IMR-90 (cell line): Measurements from ENCODE around the gene EBLN1. TPM values are rescaled to one million over a fixed set of nuclear protein-coding genes. Genes with fewer than 3 reads are reported as not detected.

Experiments
- ATAC-seq: fragments of 200-7000 bp; cut with Tn5 transposase; 2 replicates; pipeline ENCODE4 v1.9.1; 2020; ENCODE audit warnings: low read depth, mild to moderate bottlenecking, moderate library complexity
- BruUV-seq: library from RNA; stranded (reverse); fragments of 400-500 nt; replicated peaks from 2 replicates; lab custom pipeline; 2021; lab: Mats Ljungman, UMichigan
- CTCF ChIA-PET: fragments of 300-600 bp; formaldehyde crosslinking; extraction: SDS; loops from one replicate; lab custom pipeline; 2021; ENCODE audit warnings: antibody characterized with exemption; lab: Yijun Ruan, JAX
- POLR2A ChIA-PET: fragments of 300-600 bp; sonication (Branson Sonifier 250); formaldehyde crosslinking; loops from one replicate; lab custom pipeline; 2022; ENCODE audit warnings: antibody characterized with exemption; ENCODE audit not compliant: unreplicated experiment; lab: Charles Lee
- DNase-seq: peaks from one replicate; pipeline ENCODE4 v3.0.0; 2013
- H2AFZ ChIP-seq: replicated peaks from 2 replicates; pipeline ENCODE3; 2013; ENCODE audit warnings: low read length, mild to moderate bottlenecking; ENCODE audit not compliant: poor library complexity
- H2AK5ac ChIP-seq: 2 replicates; pipeline ENCODE4 v1.6.1; 2013; ENCODE audit warnings: low read depth, low read length, inconsistent platforms
- H2AK9ac ChIP-seq: replicated peaks from 2 replicates; pipeline ENCODE3; 2013; ENCODE audit warnings: mild to moderate bottlenecking, low read depth, low read length, moderate library complexity; ENCODE audit not compliant: poor library complexity
- H2BK120ac ChIP-seq: 2 replicates; pipeline ENCODE4 v1.6.1; 2013; ENCODE audit warnings: low read depth, low read length, inconsistent platforms
- H2BK15ac ChIP-seq: 3 replicates; pipeline ENCODE4 v1.6.1; 2013; ENCODE audit warnings: low read depth, low read length, inconsistent platforms
- H2BK20ac ChIP-seq: 2 replicates; pipeline ENCODE4 v1.6.1; 2013; ENCODE audit warnings: low read depth, mild to moderate bottlenecking, inconsistent platforms, low read length, moderate library complexity
- H2BK5ac ChIP-seq: 2 replicates; pipeline ENCODE4 v1.6.1; 2013; ENCODE audit warnings: mild to moderate bottlenecking, low read depth, low read length, inconsistent platforms; ENCODE audit not compliant: poor library complexity, severe bottlenecking
- H3K14ac ChIP-seq: replicated peaks from 2 replicates; pipeline ENCODE4 v1.6.1; 2013; ENCODE audit warnings: low read depth, low read length, inconsistent platforms
- H3K18ac ChIP-seq: 2 replicates; pipeline ENCODE4 v1.6.1; 2013; ENCODE audit warnings: low read depth, low read length, control low read depth
- H3K23ac ChIP-seq: 2 replicates; pipeline ENCODE4 v1.6.1; 2013; ENCODE audit warnings: low read depth, low read length, inconsistent platforms
- H3K27ac ChIP-seq: 2 replicates; pipeline ENCODE4 v1.5.1; 2013; ENCODE audit warnings: mild to moderate bottlenecking, control low read depth, low read length; ENCODE audit not compliant: insufficient read depth
- H3K27me3 ChIP-seq: 2 replicates; pipeline ENCODE4 v1.6.1; 2013; ENCODE audit warnings: low read length; ENCODE audit not compliant: control insufficient read depth, insufficient read depth
- H3K36me3 ChIP-seq: 2 replicates; pipeline ENCODE4 v1.6.1; 2013; ENCODE audit warnings: low read length, mixed read lengths; ENCODE audit not compliant: control insufficient read depth, insufficient read depth
- H3K4ac ChIP-seq: 2 replicates; pipeline ENCODE4 v1.6.1; 2013; ENCODE audit warnings: low read depth, low read length, inconsistent platforms
- H3K4me1 ChIP-seq: 2 replicates; pipeline ENCODE4 v1.6.1; 2013; ENCODE audit warnings: low read length, mixed read lengths; ENCODE audit not compliant: control insufficient read depth, insufficient read depth
- H3K4me2 ChIP-seq: 2 replicates; pipeline ENCODE4 v1.6.1; 2013; ENCODE audit warnings: low read depth, mild to moderate bottlenecking, control low read depth, low read length, moderate library complexity
- H3K4me3 ChIP-seq: 2 replicates; pipeline ENCODE4 v1.5.1; 2013; ENCODE audit warnings: low read depth, mild to moderate bottlenecking, control low read depth, low read length, moderate library complexity; ENCODE audit not compliant: insufficient read depth
- H3K56ac ChIP-seq: 2 replicates; pipeline ENCODE4 v1.6.1; 2013; ENCODE audit warnings: low read length, inconsistent platforms; ENCODE audit not compliant: insufficient read depth; ENCODE audit errors: extremely low read depth
- H3K79me1 ChIP-seq, 2 experiments: 2 replicates each; pipeline ENCODE4 v1.6.1; 2013; ENCODE audit warnings: low read length in 2 of 2, inconsistent platforms in 1 of 2, low read depth in 1 of 2
- H3K9ac ChIP-seq: 2 replicates; pipeline ENCODE4 v1.6.1; 2013; ENCODE audit warnings: low read depth, low read length, control low read depth
- H3K9me1 ChIP-seq: 2 replicates; pipeline ENCODE4 v1.6.1; 2013; ENCODE audit warnings: low read length, inconsistent platforms; ENCODE audit not compliant: insufficient read depth
- H3K9me3 ChIP-seq: 2 replicates; pipeline ENCODE4 v1.6.1; 2013; ENCODE audit warnings: low read length; ENCODE audit not compliant: control insufficient read depth, insufficient read depth
- H4K20me1 ChIP-seq: 2 replicates; pipeline ENCODE4 v1.6.1; 2013; ENCODE audit warnings: low read length, inconsistent platforms; ENCODE audit not compliant: insufficient read depth
- H4K5ac ChIP-seq: 2 replicates; pipeline ENCODE4 v1.6.1; 2013; ENCODE audit warnings: mild to moderate bottlenecking, low read depth, low read length, control low read depth
- H4K8ac ChIP-seq, 2 experiments: 2 replicates each; pipeline ENCODE4 v1.6.1; 2013; ENCODE audit warnings: low read depth in 2 of 2, low read length in 2 of 2, control low read depth in 1 of 2, inconsistent platforms in 1 of 2
- H4K91ac ChIP-seq: 2 replicates; pipeline ENCODE4 v1.6.1; 2013; ENCODE audit warnings: low read depth, low read length, inconsistent platforms; ENCODE audit not compliant: insufficient read depth
- BHLHE40 ChIP-seq: fragments of 150-350 bp; IDR thresholded peaks from 2 replicates; pipeline ENCODE4 v1.6.1; 2016; ENCODE audit warnings: mild to moderate bottlenecking, low read depth, low read length
- CEBPB ChIP-seq: IDR thresholded peaks from 2 replicates; pipeline ENCODE4 v1.6.1; 2012; ENCODE audit warnings: low read depth, low read length, improper control_type of control experiment
- CHD1 ChIP-seq: IDR thresholded peaks from 2 replicates; pipeline ENCODE4 v1.6.1; 2012; ENCODE audit warnings: low read depth, low read length, improper control_type of control experiment
- FOS ChIP-seq: fragments of 150-350 bp; IDR thresholded peaks from 2 replicates; pipeline ENCODE4 v1.6.1; 2016; ENCODE audit warnings: low read depth, low read length
- MAFK ChIP-seq: IDR thresholded peaks from 2 replicates; pipeline ENCODE4 v1.6.1; 2012; ENCODE audit warnings: low read depth, low read length, improper control_type of control experiment
- MAZ ChIP-seq: IDR thresholded peaks from 2 replicates; pipeline ENCODE4 v1.6.1; 2012; ENCODE audit warnings: low read depth, mild to moderate bottlenecking, low read length, improper control_type of control experiment, moderate library complexity, borderline replicate concordance
- MXI1 ChIP-seq: IDR thresholded peaks from 2 replicates; pipeline ENCODE4 v1.6.1; 2012; ENCODE audit warnings: low read depth, mild to moderate bottlenecking, low read length, moderate library complexity, borderline replicate concordance
- NFE2L2 ChIP-seq: fragments of 150-350 bp; IDR thresholded peaks from 2 replicates; pipeline ENCODE4 v1.6.1; 2016; ENCODE audit warnings: low read depth, mild to moderate bottlenecking, low read length
- POLR2A ChIP-seq: IDR thresholded peaks from 2 replicates; pipeline ENCODE4 v1.6.1; 2012; ENCODE audit warnings: mild to moderate bottlenecking, low read depth, low read length
- RAD21 ChIP-seq: IDR thresholded peaks from 2 replicates; pipeline ENCODE4 v1.6.1; 2012; ENCODE audit warnings: low read length, improper control_type of control experiment
- RCOR1 ChIP-seq: IDR thresholded peaks from 2 replicates; pipeline ENCODE4 v1.6.1; 2012; ENCODE audit warnings: mild to moderate bottlenecking, low read length, improper control_type of control experiment; ENCODE audit not compliant: insufficient replicate concordance
- RFX5 ChIP-seq: IDR thresholded peaks from 2 replicates; pipeline ENCODE4 v1.8.0; 2012; ENCODE audit warnings: low read depth, mild to moderate bottlenecking, low read length, moderate library complexity
- SMC3 ChIP-seq: fragments of 150-350 bp; IDR thresholded peaks from 2 replicates; pipeline ENCODE4 v1.6.1; 2016; ENCODE audit warnings: low read depth, mild to moderate bottlenecking, antibody characterized with exemption, low read length, moderate library complexity
- WGBS, 2 experiments: methylation state at CpG; one replicate each; pipeline versions ENCODE4 v1.1.5 to v1.1.7; 2013; ENCODE audit warnings: missing lambda C conversion rate in 2 of 2; ENCODE audit not compliant: insufficient read length in 1 of 2; ENCODE audit errors: extremely low coverage in 2 of 2; 5-methylcytosine and 5-hydroxymethylcytosine counted together
- dilution Hi-C: fragments of 300-500 bp; cut with HindIII; formaldehyde crosslinking; loops from one replicate; pipeline ENCODE4 v1.14.3; 2018; ENCODE audit warnings: low sequenced_read_pairs; ENCODE audit not compliant: unreplicated experiment
- in situ Hi-C: fragments of 300-500 bp; cut with MboI; formaldehyde crosslinking; loops from 3 replicates; pipeline ENCODE4 v1.14.3; 2019; ENCODE audit warnings: low sequenced_read_pairs, inconsistent platforms, mixed read lengths
- intact Hi-C: fragments of 100-400 bp; cut with micrococcal nuclease; formaldehyde crosslinking; loops from 2 replicates; pipeline ENCODE4 v1.10.0; 2022
- polyA plus RNA-seq, 3 experiments: library from polyadenylated mRNA; depleted of rRNA; stranded (reverse); fragments of >200 nt; gene quantifications; 2 replicates each; pipeline ENCODE4 v1.2.3, GENCODE V29; 2012; ENCODE audit warnings: low replicate concordance in 1 of 3
- total RNA-seq: library from RNA; depleted of rRNA; stranded (reverse); fragments of >200 nt; gene quantifications from 2 replicates; pipeline ENCODE4 v1.2.3, GENCODE V29; 2012
- TF ChIP-seq, protein P1 (sequence below): fragments of 150-350 bp; IDR thresholded peaks from 2 replicates; pipeline ENCODE4 v1.6.1; 2017; ENCODE audit warnings: mild to moderate bottlenecking, antibody characterized with exemption, low read length, low read depth
- TF ChIP-seq, protein P2 (sequence below): fragments of 150-350 bp; IDR thresholded peaks from 2 replicates; pipeline ENCODE4 v1.6.1; 2016; ENCODE audit warnings: low read depth, mild to moderate bottlenecking, low read length, moderate library complexity, borderline replicate concordance
- TF ChIP-seq, protein P3 (sequence below): conservative IDR thresholded peaks from 2 replicates; pipeline ENCODE4 v1.5.1; 2012; ENCODE audit warnings: mild to moderate bottlenecking, low read depth, low read length, improper control_type of control experiment

The EBLN1 gene
- total and polyA plus RNA-seq, 2 of the 4 experiments (the other 2 are of a cell fraction): not detected

DNA sequence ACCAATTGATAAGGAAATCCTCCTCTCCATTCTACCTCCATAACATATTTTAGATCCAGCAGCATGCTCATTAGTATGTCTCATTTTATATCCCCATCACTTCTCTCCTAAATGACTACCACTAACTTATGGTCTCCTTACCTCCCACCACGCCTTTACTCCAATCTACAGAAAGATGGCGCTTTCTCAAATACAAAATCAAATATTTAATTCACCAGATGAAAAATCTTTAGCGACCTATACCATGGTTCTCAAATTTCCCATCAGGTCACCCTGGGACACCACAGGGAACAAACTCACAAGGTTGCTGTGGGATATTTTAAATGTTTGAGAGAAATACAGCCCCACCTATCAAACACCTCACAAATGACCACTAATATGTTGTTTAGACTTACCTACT is 27.0 kb upstream of the EBLN1 start:
- H3K14ac ChIP-seq: no peak overlapping the region
- ChIA-PET CTCF (interaction anchor here (0.6 to 1.3 kb wide), 2 partner anchors 14 to 30 kb away, joined by 3 to 6 read pairs; no protein-coding TSS in a partner anchor), POLR2A (no interaction called here)
- H4K91ac ChIP-seq: no peak overlapping the region
- no peaks in the 10 kb centered on the region for H3K27me3 ChIP-seq
- no TSS peak for BruUV-seq
- no peaks in the 10 kb centered on the region for H3K79me1 ChIP-seq
- H3K4me2 ChIP-seq: no peak overlapping the region
- intact Hi-C loops: no loop called here
- no peak overlapping the region for H2AK5ac ChIP-seq
- H2BK20ac ChIP-seq: no peak overlapping the region
- no peak for ATAC-seq
- no peak overlapping the region for H3K9ac ChIP-seq
- no peak overlapping the region for H3K18ac ChIP-seq
- dilution Hi-C loops: no loop called here
- no peak overlapping the region for H4K5ac ChIP-seq
- H3K9me1 ChIP-seq: no peaks in the 10 kb centered on the region; the same call in 1 of the 2 replicates
- H3K56ac ChIP-seq: no peak overlapping the region
- no peak for DNase-seq
- no peak overlapping the region for H2AK9ac ChIP-seq
- no peak overlapping the region for H3K4ac ChIP-seq
- H2BK15ac ChIP-seq: no peak overlapping the region
- H3K4me1 ChIP-seq: no peaks in the 10 kb centered on the region
- H2BK5ac ChIP-seq: no peak overlapping the region
- no peaks in the 10 kb centered on the region for H4K20me1 ChIP-seq
- in situ Hi-C loops: no loop called here
- H4K8ac ChIP-seq: no peak overlapping the region
- no peak overlapping the region for H3K4me3 ChIP-seq
- H3K23ac ChIP-seq: no peak overlapping the region
- no peaks in the 10 kb centered on the region for H3K9me3 ChIP-seq
- no peaks in the 10 kb centered on the region for H3K36me3 ChIP-seq
- WGBS, 2 experiments: no CpG with 5 or more reads among the region's 3 CpGs
- TF ChIP-seq MAFK (no peak), RCOR1 (no peak), CEBPB (no peak), CHD1 (no peak), FOS (no peak), POLR2A (no peak), RFX5 (no peak), SMC3 (no peak), NFE2L2 (no peak), MXI1 (no peak), RAD21 (no peak), MAZ (no peak), BHLHE40 (no peak)
- TF ChIP-seq, protein P1, sequence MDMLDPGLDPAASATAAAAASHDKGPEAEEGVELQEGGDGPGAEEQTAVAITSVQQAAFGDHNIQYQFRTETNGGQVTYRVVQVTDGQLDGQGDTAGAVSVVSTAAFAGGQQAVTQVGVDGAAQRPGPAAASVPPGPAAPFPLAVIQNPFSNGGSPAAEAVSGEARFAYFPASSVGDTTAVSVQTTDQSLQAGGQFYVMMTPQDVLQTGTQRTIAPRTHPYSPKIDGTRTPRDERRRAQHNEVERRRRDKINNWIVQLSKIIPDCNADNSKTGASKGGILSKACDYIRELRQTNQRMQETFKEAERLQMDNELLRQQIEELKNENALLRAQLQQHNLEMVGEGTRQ: no peak
- TF ChIP-seq, protein P2, sequence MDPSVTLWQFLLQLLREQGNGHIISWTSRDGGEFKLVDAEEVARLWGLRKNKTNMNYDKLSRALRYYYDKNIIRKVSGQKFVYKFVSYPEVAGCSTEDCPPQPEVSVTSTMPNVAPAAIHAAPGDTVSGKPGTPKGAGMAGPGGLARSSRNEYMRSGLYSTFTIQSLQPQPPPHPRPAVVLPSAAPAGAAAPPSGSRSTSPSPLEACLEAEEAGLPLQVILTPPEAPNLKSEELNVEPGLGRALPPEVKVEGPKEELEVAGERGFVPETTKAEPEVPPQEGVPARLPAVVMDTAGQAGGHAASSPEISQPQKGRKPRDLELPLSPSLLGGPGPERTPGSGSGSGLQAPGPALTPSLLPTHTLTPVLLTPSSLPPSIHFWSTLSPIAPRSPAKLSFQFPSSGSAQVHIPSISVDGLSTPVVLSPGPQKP: no peak
- TF ChIP-seq, protein P3, sequence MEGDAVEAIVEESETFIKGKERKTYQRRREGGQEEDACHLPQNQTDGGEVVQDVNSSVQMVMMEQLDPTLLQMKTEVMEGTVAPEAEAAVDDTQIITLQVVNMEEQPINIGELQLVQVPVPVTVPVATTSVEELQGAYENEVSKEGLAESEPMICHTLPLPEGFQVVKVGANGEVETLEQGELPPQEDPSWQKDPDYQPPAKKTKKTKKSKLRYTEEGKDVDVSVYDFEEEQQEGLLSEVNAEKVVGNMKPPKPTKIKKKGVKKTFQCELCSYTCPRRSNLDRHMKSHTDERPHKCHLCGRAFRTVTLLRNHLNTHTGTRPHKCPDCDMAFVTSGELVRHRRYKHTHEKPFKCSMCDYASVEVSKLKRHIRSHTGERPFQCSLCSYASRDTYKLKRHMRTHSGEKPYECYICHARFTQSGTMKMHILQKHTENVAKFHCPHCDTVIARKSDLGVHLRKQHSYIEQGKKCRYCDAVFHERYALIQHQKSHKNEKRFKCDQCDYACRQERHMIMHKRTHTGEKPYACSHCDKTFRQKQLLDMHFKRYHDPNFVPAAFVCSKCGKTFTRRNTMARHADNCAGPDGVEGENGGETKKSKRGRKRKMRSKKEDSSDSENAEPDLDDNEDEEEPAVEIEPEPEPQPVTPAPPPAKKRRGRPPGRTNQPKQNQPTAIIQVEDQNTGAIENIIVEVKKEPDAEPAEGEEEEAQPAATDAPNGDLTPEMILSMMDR: no peak
- no peak overlapping the region for H3K27ac ChIP-seq
- no peak overlapping the region for H2BK120ac ChIP-seq
- no peak overlapping the region for H2AFZ ChIP-seq
